Skeletal muscle satellite cell (primary cell): ENCODE results near the gene MBTPS1.

ENCODE experiments used
- H3K27me3 ChIP-seq: 2 replicates; pipeline ENCODE4 v1.7.0; 2013; ENCODE audit warnings: low read length; ENCODE audit not compliant: control insufficient read depth, insufficient read depth
- H3K36me3 ChIP-seq: 2 replicates; pipeline ENCODE4 v1.7.0; 2013; ENCODE audit warnings: mild to moderate bottlenecking, control low read depth, low read length; ENCODE audit not compliant: insufficient read depth
- H3K4me1 ChIP-seq: 2 replicates; pipeline ENCODE4 v1.7.0; 2013; ENCODE audit warnings: low read length; ENCODE audit not compliant: control insufficient read depth, insufficient read depth
- H3K4me2 ChIP-seq: 2 replicates; pipeline ENCODE4 v1.7.0; 2013; ENCODE audit warnings: mild to moderate bottlenecking, low read length
- H3K4me3 ChIP-seq: 2 replicates; pipeline ENCODE4 v1.7.0; 2013; ENCODE audit warnings: low read length
- H3K9ac ChIP-seq: 2 replicates; pipeline ENCODE4 v1.7.0; 2013; ENCODE audit warnings: mild to moderate bottlenecking, low read depth, low read length, moderate library complexity
- H3K9me3 ChIP-seq: replicated peaks from 2 replicates; pipeline ENCODE4 v1.7.0; 2013; ENCODE audit warnings: mild to moderate bottlenecking, control low read depth, low read length

The MBTPS1 gene

GRCh38 chr16:84048270-84048669, 68.5 kb downstream of the MBTPS1 start:
- no peaks in the 10 kb centered on the region for H3K27me3 ChIP-seq
- no peak overlapping the region for H3K4me3 ChIP-seq
- peaks cover 15% of the 10 kb centered on the region for H3K36me3 ChIP-seq
- no peak overlapping the region for H3K4me2 ChIP-seq
- no peaks in the 10 kb centered on the region for H3K4me1 ChIP-seq
- no peaks in the 10 kb centered on the region for H3K9me3 ChIP-seq
- no peak overlapping the region for H3K9ac ChIP-seq

DNA sequence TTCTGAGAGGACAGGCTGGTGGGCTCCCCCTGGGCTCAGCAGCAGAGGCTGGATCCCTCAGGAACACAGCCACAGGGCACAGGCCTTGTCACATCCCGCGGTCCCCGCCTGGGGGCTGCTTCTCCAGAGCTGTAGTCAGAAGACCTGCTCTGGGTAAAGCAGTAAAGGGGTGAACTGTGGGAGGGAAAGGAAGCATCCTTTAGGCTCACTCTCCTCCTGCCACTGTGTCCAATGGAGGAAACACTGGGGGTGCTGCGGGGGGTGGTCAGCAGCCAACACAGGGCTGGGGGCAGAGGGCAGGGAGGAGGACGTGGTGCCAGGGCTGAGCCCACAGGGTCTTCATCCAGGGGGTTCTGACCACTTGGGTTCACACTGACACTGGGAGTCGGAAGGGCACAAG, 69.1 kb downstream of the MBTPS1 start:
- peaks cover 3% of the 10 kb centered on the region for H3K27me3 ChIP-seq
- no peak overlapping the region for H3K4me3 ChIP-seq
- no peak overlapping the region for H3K9ac ChIP-seq
- no peak overlapping the region for H3K4me2 ChIP-seq
- no peaks in the 10 kb centered on the region for H3K9me3 ChIP-seq
- no peaks in the 10 kb centered on the region for H3K4me1 ChIP-seq
- H3K36me3 ChIP-seq: peaks cover 11% of the 10 kb centered on the region

DNA sequence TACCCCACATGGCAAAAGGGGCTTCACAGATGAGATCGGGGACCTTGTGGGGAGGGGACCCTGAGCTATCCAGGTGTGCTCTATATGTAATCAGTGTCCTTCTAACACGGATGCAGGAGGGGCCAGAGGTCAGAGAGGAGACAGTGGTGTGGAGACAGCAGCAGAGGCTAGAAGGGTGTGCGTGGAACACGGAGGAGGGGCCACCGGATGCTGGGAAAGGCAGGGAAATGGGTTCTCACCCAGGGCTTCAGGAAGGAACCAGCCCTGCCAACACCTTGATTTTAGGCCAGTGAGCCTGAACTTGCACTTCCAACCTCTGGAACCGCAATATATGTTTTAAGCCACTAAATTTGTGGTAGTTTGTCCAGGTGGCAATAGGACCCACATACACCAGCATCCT, 69.5 kb downstream of the MBTPS1 start:
- no peak overlapping the region for H3K4me2 ChIP-seq
- H3K4me3 ChIP-seq: no peak overlapping the region
- H3K9me3 ChIP-seq: no peaks in the 10 kb centered on the region
- H3K36me3 ChIP-seq: peaks cover 7% of the 10 kb centered on the region
- H3K4me1 ChIP-seq: no peaks in the 10 kb centered on the region
- H3K27me3 ChIP-seq: peaks cover 3% of the 10 kb centered on the region
- no peak overlapping the region for H3K9ac ChIP-seq

- H3K9ac ChIP-seq: no peak overlapping the region
- no peaks in the 10 kb centered on the region for H3K9me3 ChIP-seq
- H3K36me3 ChIP-seq: peaks cover 5% of the 10 kb centered on the region
- H3K4me1 ChIP-seq: peaks cover 2% of the 10 kb centered on the region
- no peak overlapping the region for H3K4me2 ChIP-seq
- H3K27me3 ChIP-seq: peaks cover 16% of the 10 kb centered on the region
- no peak overlapping the region for H3K4me3 ChIP-seq
Measured at GRCh38 chr16:84045818-84046470, 70.8 kb downstream of the MBTPS1 start.

DNA sequence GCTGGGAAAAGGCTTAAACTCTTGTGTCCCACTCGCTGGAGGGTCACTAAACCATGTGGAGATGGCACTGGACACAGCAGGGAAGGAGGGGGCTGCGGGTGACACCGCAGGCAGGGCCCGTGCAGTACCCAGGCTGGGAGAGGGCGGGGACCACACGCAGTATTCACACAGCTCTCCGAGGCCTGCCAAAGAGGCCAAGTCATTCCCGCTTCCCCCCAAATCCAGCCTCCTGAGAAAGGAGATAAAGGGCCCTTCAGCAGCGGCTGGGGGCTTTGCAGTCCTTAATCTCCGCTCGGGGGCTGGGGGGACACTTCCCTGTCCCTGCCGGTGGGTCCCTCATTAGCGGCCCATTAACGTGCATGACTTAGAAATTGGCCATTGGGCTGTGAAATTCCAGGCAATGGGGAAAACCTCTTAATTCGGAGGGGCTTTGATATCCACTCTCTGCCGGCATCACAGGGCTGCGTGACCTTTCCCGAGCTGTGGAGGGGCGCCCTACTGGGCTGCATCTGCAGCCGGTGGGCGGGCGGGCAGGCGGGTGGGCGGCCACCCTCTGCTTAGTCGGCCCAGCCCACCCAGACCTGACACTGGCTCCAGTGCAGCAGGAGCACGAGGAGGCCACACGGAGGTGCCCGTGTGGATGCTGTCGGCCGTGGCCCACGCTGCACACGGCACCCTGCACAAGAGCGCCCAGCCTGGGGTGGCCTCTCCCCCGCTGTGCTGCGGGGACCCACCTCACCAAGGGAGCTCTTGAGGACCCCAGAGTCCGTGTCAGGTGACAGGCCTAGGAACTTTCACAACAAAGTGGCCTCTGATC, 71.5 kb downstream of the MBTPS1 start:
- H3K9ac ChIP-seq: no peak overlapping the region
- no peak overlapping the region for H3K4me2 ChIP-seq
- peaks cover 23% of the 10 kb centered on the region for H3K27me3 ChIP-seq
- no peaks in the 10 kb centered on the region for H3K9me3 ChIP-seq
- peaks cover 5% of the 10 kb centered on the region for H3K36me3 ChIP-seq
- peaks cover 7% of the 10 kb centered on the region for H3K4me1 ChIP-seq
- H3K4me3 ChIP-seq: no peak overlapping the region

GRCh38 chr16:84044118-84044488, 72.6 kb downstream of the MBTPS1 start:
- Histone ChIP-seq H3K27me3 (peaks cover 32% of the 10 kb centered on the region), H3K9me3 (no peaks in the 10 kb centered on the region), H3K4me1 (peaks cover 7% of the 10 kb centered on the region), H3K9ac (no peak overlapping the region), H3K4me2 (no peak overlapping the region), H3K36me3 (no peaks in the 10 kb centered on the region), H3K4me3 (no peak overlapping the region)

DNA sequence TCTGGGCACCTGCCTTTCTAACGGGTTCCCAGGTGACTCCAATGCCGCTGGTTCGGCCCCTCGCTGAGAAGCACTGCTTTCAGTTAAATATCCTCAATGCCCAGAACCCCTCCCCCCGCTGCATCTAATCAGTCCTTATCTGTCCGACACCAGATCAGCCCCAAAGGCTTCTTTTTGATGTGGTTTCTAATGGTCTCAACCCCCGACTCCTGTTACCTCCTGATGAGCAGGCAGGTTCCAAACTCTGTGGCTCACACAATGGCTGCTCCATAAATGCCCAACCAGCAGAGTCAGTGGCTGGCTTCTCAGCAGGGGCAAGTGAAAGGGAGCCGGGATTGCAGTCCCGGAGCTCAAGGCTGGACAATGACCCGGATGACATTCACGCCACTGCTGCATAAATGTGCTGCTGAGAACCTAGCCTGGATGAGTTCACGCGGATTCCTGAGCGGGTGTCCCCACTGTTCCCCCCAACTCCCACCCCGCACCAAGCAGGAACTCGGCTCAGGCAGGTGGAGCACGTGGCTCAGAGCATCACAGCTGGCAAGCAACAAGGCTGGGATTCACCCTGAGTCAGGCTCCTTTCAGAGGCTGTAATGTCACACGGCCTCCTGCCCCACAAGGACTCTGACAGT, 73.1 kb downstream of the MBTPS1 start:
- Histone ChIP-seq H3K4me2 (no peak overlapping the region), H3K4me1 (peaks cover 7% of the 10 kb centered on the region), H3K9ac (no peak overlapping the region), H3K9me3 (no peaks in the 10 kb centered on the region), H3K36me3 (no peaks in the 10 kb centered on the region), H3K27me3 (peaks cover 36% of the 10 kb centered on the region), H3K4me3 (no peak overlapping the region)

- Histone ChIP-seq H3K9ac (no peak overlapping the region), H3K27me3 (peaks cover 37% of the 10 kb centered on the region), H3K4me3 (no peak overlapping the region), H3K9me3 (no peaks in the 10 kb centered on the region), H3K4me1 (peaks cover 7% of the 10 kb centered on the region), H3K36me3 (no peaks in the 10 kb centered on the region), H3K4me2 (no peak overlapping the region)
Measured at GRCh38 chr16:84042879-84043485, 73.8 kb downstream of the MBTPS1 start.

- H3K27me3 ChIP-seq: peaks cover 37% of the 10 kb centered on the region
- H3K4me2 ChIP-seq: no peak within 1 kb of the TSS
- no peaks in the 10 kb centered on the region for H3K36me3 ChIP-seq
- no peak within 1 kb of the TSS for H3K4me3 ChIP-seq
- peaks cover 7% of the 10 kb centered on the region for H3K4me1 ChIP-seq
- no peaks in the 10 kb centered on the region for H3K9me3 ChIP-seq
- H3K9ac ChIP-seq: no peak within 1 kb of the TSS
Measured at GRCh38 chr16:84042308-84042878, 74.3 kb downstream of the MBTPS1 start, which contains the start of gene SLC38A8. SLC38A8 (minus strand) TSS chr16:84042795; CDS start chr16:84042157, 638 bp downstream.

DNA sequence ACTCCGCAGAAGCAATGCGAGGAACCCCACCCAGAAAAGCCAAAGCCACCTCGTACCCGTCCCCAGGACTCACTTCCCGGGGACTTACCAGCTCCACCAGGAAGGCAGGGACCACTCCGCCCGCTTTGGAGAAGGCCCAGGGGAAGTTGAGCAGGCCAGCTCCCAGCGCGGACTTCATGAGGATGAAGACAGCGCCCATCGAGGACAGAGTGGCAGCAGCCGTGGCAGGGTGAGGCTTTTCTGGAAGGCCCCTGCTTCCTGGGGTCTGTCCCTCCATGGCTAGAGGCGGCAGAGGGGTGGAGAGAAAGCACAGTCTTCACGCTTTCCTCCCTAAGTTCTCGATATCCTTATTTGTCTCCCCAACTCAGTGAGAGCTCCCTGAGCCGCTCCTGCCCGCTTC, 74.9 kb downstream of the MBTPS1 start:
- no peak overlapping the region for H3K4me3 ChIP-seq
- no peak overlapping the region for H3K9ac ChIP-seq
- H3K36me3 ChIP-seq: no peaks in the 10 kb centered on the region
- no peaks in the 10 kb centered on the region for H3K9me3 ChIP-seq
- H3K4me2 ChIP-seq: no peak overlapping the region
- H3K27me3 ChIP-seq: peaks cover 37% of the 10 kb centered on the region
- H3K4me1 ChIP-seq: peaks cover 7% of the 10 kb centered on the region
